Measurements from ENCODE around the gene USP17L13.
"Not testable (repeated sequence)": the region's sequence is repeated elsewhere in the genome, so short reads cannot be mapped to it uniquely, and the experiment has no call there.

GRCh38 chr4:9253078-9253477 lies 28.4 kb downstream of the USP17L13 start, which contains the start of gene USP17L19:
- TF ChIP-seq CTCF, EP300, POLR2A (IDR thresholded peaks at IDR 0.05): not testable (repeated sequence)
